ENCODE results near the gene PCCA. TPM values are rescaled to one million over a fixed set of nuclear protein-coding genes. Genes with fewer than 3 reads are reported as not detected.
"Not testable (repeated sequence)": the region's sequence is repeated elsewhere in the genome, so short reads cannot be mapped to it uniquely, and the experiment has no call there.

PCCA gene
- total RNA-seq, 4 donors from 2014 or later, result 24.8 to 122 (median 53.0) TPM

GRCh38 chr13:100212904-100213553, 124.1 kb downstream of the PCCA start:
- intact Hi-C loops (cut with DNase I; ENCODE audit: low total_unique reads), result no loop called here
- TF ChIP-seq POLR2A (IDR thresholded peaks at IDR 0.05) (no peak), CTCF (IDR thresholded peaks at IDR 0.05) (no peak)
- H3K27ac ChIP-seq, result no peak overlapping the region
- no peak overlapping the region for H3K4me3 ChIP-seq
- no peaks in the 10 kb centered on the region for H3K36me3 ChIP-seq
- no peak for DNase-seq
- H3K27me3 ChIP-seq, result no peaks in the 10 kb centered on the region
- H3K9me3 ChIP-seq, result no peaks in the 10 kb centered on the region
- H3K4me1 ChIP-seq, result no peaks in the 10 kb centered on the region

- TF ChIP-seq CTCF (IDR thresholded peaks at IDR 0.05) (no peak), POLR2A (IDR thresholded peaks at IDR 0.05) (no peak)
- no peaks in the 10 kb centered on the region for H3K9me3 ChIP-seq
- no peak for DNase-seq
- no peak overlapping the region for H3K27ac ChIP-seq
- intact Hi-C loops (cut with DNase I; ENCODE audit: low total_unique reads), result no loop called here
- H3K27me3 ChIP-seq, result no peaks in the 10 kb centered on the region
- no peak overlapping the region for H3K4me3 ChIP-seq
- no peaks in the 10 kb centered on the region for H3K4me1 ChIP-seq
- H3K36me3 ChIP-seq, result no peaks in the 10 kb centered on the region
Measured at GRCh38 chr13:100213576-100213975, 124.7 kb downstream of the PCCA start.

- H3K4me1 ChIP-seq, result no peaks in the 10 kb centered on the region
- TF ChIP-seq POLR2A (IDR thresholded peaks at IDR 0.05) (no peak), CTCF (IDR thresholded peaks at IDR 0.05) (no peak)
- H3K9me3 ChIP-seq, result no peaks in the 10 kb centered on the region
- H3K4me3 ChIP-seq, result no peak overlapping the region
- H3K27ac ChIP-seq, result no peak overlapping the region
- intact Hi-C loops (cut with DNase I; ENCODE audit: low total_unique reads), result no loop called here
- no peaks in the 10 kb centered on the region for H3K36me3 ChIP-seq
- no peaks in the 10 kb centered on the region for H3K27me3 ChIP-seq
- no peak for DNase-seq
Measured at GRCh38 chr13:100214886-100215285, 126.0 kb downstream of the PCCA start.

- TF ChIP-seq CTCF (IDR thresholded peaks at IDR 0.05) (no peak), POLR2A (IDR thresholded peaks at IDR 0.05) (no peak)
- intact Hi-C loops (cut with DNase I; ENCODE audit: low total_unique reads), result no loop called here
- DNase-seq, result no peak
- Histone ChIP-seq H3K27ac (no peak overlapping the region), H3K36me3 (no peaks in the 10 kb centered on the region), H3K4me3 (no peak overlapping the region), H3K4me1 (no peaks in the 10 kb centered on the region), H3K9me3 (no peaks in the 10 kb centered on the region), H3K27me3 (no peaks in the 10 kb centered on the region)
Measured at GRCh38 chr13:100221166-100221565, 132.3 kb downstream of the PCCA start.

- H3K4me1 ChIP-seq; H3K27ac ChIP-seq; H3K27me3 ChIP-seq; H3K36me3 ChIP-seq; intact Hi-C loops (cut with DNase I; ENCODE audit: low total_unique reads); H3K4me3 ChIP-seq; DNase-seq; H3K9me3 ChIP-seq: not testable (repeated sequence)
Measured at GRCh38 chr13:100223966-100224530, 135.2 kb downstream of the PCCA start.
